GM08714 (cell line): Measurements from ENCODE around the gene GRIP2.

Experiments
- H3K4me3 ChIP-seq: fragments of 200-500 bp; sonication (Bioruptor generic); 2 replicates; pipeline ENCODE4 v1.5.1; 2014; ENCODE audit warnings: mild to moderate bottlenecking, low read length, inconsistent platforms
- ZNF274 ChIP-seq: IDR thresholded peaks from 2 replicates; pipeline ENCODE4 v1.6.1; 2012; ENCODE audit warnings: mild to moderate bottlenecking, low read depth, low read length

GRIP2 gene

DNA sequence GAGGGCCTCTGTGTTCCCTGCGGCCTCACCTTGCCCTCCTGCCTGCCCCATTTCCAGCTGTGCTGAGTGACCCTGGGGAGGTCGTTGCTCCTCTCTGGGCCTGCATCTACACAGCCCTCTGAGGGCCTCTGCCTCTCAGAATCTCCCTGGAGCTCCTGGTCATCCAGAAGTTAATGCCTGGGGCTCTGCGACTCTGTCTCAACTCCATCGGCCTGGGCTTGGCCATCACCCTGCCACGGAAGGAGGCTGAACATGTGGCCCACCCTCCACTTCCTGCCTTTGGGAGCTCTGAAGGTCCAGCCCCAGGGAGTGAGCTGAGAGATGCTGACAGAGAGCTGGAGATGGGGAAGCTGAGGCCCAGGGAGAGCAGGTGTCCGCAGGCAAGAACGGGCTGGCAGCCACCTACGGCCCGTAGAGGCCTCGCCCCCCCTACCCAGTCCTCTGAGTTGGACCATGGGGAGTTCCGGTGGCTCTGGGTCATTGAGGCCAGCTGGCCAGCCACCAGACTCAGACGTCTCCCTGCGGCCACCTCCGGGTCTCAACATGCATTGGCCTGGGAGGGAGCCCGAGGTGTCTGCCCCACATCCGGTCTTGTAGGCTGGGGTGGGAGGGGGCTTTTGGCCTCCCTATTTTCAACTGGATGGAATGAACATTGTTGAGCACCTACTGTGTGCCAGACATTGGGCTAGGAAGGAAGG lies 34.2 kb downstream of the GRIP2 start:
- no peak overlapping the region for H3K4me3 ChIP-seq
- TF ChIP-seq ZNF274 = no peak

DNA sequence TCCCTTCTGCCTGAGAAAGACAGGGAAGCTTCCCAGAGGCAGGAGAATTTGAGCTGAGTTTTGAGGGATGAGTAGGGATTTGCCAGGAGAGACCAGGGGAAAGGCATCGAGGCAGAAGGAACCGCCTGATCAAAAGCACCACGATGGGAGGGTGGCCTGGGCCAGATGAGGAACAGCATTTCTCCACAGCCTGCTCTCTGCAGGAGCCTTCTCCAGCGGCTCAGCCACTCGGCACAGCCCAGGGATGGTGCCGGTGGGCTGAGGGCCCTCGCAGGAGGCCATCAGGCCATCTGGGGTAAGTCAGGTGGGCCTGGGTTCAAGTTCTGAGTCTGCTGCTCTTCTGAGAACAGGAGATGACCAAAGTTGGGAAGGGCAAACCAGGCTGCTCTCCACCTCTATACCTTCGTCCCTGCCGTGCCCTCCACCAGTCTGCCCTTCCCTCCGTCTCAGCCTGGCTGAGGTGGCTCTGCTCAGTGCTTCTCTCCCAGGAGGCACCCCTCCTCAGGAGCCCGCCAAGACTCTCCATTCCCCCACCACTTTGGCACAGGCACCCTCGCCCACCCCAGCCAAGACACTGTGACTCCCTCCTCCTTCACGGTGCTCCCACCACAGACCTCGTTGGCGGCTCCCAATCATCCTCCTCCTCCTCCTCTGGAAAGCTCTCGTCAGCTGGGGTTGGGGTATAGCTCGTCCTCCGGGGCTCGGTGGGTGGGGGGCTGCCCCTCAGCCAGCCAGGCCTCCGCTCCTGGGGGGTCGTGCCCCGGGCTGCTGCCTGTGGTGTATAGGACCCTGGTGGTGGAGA lies 34.9 kb downstream of the GRIP2 start:
- H3K4me3 ChIP-seq = no peak overlapping the region
- no peak for TF ChIP-seq ZNF274

DNA sequence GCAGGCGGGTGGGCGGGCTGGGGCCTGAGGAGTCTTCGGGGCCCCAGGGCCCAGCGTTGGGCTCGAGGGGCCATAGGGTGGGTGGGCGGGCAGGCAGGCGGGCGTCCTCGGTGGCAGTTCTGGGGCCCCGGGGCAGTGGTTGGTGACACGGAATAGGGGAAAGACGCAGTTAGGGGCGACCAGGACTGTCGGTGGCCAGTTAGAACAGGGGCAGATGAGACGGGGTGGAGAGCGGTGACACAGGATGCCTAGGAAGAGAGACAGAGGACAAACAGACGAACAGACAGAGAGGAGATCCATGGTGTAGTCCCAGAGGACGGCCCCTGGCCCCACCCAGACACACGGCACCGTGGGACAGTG lies 36.5 kb downstream of the GRIP2 start:
- no peak overlapping the region for H3K4me3 ChIP-seq
- TF ChIP-seq ZNF274 = no peak

DNA sequence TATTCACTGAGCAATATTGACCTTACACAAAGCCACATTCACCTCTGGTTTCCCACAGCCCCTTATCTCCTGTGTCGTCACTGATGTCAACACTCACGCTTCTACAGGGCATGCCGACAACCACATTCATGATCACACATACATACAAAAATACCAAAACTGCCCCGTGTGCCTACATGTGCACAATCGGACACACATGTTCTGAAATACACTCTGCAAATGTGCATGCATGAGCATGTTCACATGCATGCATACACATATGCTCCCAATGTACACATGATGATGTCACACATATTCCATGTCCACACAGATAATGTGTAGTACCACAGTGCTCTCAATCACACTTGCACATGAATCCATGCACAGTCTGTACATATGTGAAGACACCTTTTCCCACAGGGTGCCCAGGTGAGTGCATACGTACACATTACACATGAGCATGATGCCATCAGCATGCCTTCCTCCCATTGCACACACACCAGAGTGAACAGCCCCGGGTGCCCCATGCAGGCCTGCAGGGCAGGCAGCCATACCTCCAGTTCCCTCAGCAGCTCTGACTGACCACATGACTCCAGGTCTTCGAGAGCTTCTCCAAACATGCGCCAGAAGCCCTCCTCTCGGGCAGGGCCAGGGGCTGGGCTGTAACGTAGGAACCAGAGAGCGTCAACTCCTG lies 37.0 kb downstream of the GRIP2 start:
- TF ChIP-seq ZNF274 = no peak
- no peak overlapping the region for H3K4me3 ChIP-seq

- no peak overlapping the region for H3K4me3 ChIP-seq
- TF ChIP-seq ZNF274 = no peak
Measured at GRCh38 chr3:14502472-14502871, 37.7 kb downstream of the GRIP2 start.

DNA sequence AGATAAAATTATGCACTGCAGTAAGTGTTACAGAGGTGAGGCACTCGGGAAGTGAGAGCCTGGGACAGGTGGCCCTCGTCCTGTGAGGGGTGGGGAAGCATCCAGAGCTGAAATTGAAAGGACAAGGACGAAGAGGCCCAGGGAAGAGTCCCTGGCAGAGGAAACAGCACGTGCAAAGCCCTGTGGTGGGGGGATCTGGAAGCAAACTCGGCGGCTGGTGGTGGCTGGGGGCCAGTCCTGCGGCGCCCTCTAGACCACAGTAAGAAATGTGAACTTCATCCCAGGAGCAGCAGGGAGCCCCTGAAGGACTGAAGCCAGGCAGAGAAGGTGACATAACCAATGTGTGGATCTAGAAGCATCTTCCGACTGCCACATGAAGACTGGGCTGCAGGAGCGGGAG lies 42.8 kb downstream of the GRIP2 start:
- H3K4me3 ChIP-seq = no peak overlapping the region

GRCh38 chr3:14496351-14496750 lies 43.8 kb downstream of the GRIP2 start:
- TF ChIP-seq ZNF274 = no peak
- no peak overlapping the region for H3K4me3 ChIP-seq

More for the DNA sequence above, 42.8 kb downstream of the GRIP2 start:
- TF ChIP-seq ZNF274 = no peak

- no peak for TF ChIP-seq ZNF274
- H3K4me3 ChIP-seq = no peak overlapping the region
Measured at GRCh38 chr3:14494973-14495300, 45.2 kb downstream of the GRIP2 start.

- TF ChIP-seq ZNF274 = no peak
- H3K4me3 ChIP-seq = no peak overlapping the region
Measured at GRCh38 chr3:14494279-14494972, 45.7 kb downstream of the GRIP2 start.

DNA sequence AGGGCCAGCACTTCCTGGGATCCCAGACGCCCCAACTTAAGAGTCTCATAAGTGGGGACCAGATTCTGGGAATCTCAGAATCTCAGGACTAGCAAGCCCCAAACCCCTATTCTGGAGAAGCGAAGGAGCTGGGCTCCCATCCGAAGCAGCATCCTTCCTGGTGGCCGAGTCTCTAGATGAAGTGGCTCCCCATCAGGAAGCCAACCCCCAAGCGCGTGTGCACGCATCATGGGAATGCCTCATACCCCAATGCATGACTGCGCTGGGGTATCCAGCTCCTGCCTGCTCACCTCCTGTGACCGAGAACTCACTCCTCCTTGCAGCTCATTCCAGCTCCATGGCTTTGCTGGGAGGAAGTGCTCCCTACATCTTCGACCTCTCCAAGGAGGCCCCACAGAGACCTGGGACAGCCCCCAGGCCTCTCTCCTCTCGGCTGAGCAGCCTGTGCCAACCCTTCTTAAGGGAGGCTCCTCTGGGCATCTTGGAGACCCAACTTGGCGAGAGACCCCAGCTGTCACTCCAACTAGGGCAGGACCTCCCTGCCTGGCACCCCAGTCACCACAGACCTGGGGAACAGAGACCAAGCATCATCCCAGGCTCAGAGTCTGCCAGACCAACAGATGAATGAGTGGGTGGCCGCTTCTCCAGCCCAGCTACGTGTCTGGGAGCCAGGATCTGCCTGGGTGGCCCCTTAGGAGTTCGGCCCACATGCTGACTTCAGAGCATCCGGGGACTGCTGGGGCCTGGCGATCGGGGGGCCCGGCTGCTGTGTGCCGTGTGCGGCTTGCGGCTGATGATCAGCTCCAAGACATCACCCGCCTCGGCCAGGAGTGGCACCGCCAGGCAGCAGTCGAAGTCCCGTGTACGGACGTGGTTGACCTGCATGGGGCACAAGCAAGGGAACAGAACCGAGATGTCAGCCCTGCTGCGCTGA lies 46.9 kb downstream of the GRIP2 start:
- H3K4me3 ChIP-seq = no peak overlapping the region
- no peak for TF ChIP-seq ZNF274

GRCh38 chr3:14491396-14492190 lies 48.5 kb downstream of the GRIP2 start:
- no peak for TF ChIP-seq ZNF274
- no peak overlapping the region for H3K4me3 ChIP-seq

GRCh38 chr3:14490831-14491230 lies 49.3 kb downstream of the GRIP2 start:
- H3K4me3 ChIP-seq = no peak overlapping the region
- TF ChIP-seq ZNF274 = no peak

- TF ChIP-seq ZNF274 = no peak
- H3K4me3 ChIP-seq = no peak overlapping the region
Measured at GRCh38 chr3:14490255-14490654, 49.9 kb downstream of the GRIP2 start.

- TF ChIP-seq ZNF274 = no peak
- H3K4me3 ChIP-seq = no peak overlapping the region
Measured at GRCh38 chr3:14489641-14490040, 50.5 kb downstream of the GRIP2 start.
